NT2/D1 (cell line): ENCODE data around the gene TCF21.
A peak's percentile ranks its signal among the peaks of the same experiment; 100 is the strongest.
"Not testable (repeated sequence)": the region's sequence is repeated elsewhere in the genome, so short reads cannot be mapped to it uniquely, and the experiment has no call there.

ENCODE experiments used
- DNase-seq: peaks from one replicate; pipeline ENCODE4 v3.0.0-alpha.2; 2011; ENCODE audit warnings: low read depth, low spot score
- H3K27me3 ChIP-seq: 2 replicates; pipeline ENCODE4 v1.6.0; 2011; ENCODE audit warnings: mild to moderate bottlenecking; ENCODE audit not compliant: insufficient read length, insufficient read depth
- H3K36me3 ChIP-seq: 2 replicates; pipeline ENCODE4 v1.6.1; 2011; ENCODE audit warnings: mild to moderate bottlenecking, low read length, mixed read lengths; ENCODE audit not compliant: insufficient read depth, insufficient read length
- H3K4me1 ChIP-seq: 2 replicates; pipeline ENCODE4 v1.5.1; 2011; ENCODE audit not compliant: insufficient read depth, insufficient read length
- H3K4me3 ChIP-seq: 2 replicates; pipeline ENCODE4 v1.5.1; 2011; ENCODE audit warnings: low read depth; ENCODE audit not compliant: insufficient read length
- H3K9ac ChIP-seq: 2 replicates; pipeline ENCODE4 v1.6.0; 2011; ENCODE audit warnings: low read depth; ENCODE audit not compliant: insufficient read length
- H3K9me3 ChIP-seq: 2 replicates; pipeline ENCODE4 v1.5.1; 2011; ENCODE audit warnings: mild to moderate bottlenecking, low read length; ENCODE audit not compliant: insufficient read depth
- SUZ12 ChIP-seq: IDR thresholded peaks from 2 replicates; pipeline ENCODE4 v1.6.1; 2011; ENCODE audit not compliant: insufficient read length, insufficient read depth; ENCODE audit errors: extremely low read depth
- YY1 ChIP-seq: IDR thresholded peaks from 2 replicates; pipeline ENCODE4 v1.6.1; 2011; ENCODE audit not compliant: insufficient read length, insufficient read depth
- ZNF274 ChIP-seq: IDR thresholded peaks from 2 replicates; pipeline ENCODE4 v1.6.1; 2011; ENCODE audit warnings: mild to moderate bottlenecking, low read depth, low read length

The TCF21 gene

DNA sequence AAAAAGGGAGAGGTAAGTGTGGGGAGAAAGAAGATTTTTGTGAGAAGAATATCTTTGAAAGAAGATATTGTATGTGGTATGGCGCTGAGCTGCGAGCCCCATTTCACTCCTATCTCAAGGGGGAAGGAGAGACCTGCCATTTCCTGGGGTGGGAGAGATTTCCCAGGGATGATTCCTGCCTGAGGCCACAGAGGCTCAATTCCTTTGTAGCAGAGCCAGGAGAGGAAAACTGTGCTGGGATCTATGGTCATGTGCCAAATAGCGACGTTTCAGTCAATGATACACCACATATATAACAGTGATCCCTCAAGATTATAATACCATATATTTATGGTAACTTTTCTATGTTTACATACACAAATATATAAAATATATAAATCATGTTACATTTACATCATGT lies 28.9 kb downstream of the TCF21 start:
- no peak overlapping the region for H3K9ac ChIP-seq
- no peaks in the 10 kb centered on the region for H3K4me1 ChIP-seq
- no peaks in the 10 kb centered on the region for H3K36me3 ChIP-seq
- H3K9me3 ChIP-seq = no peaks in the 10 kb centered on the region
- TF ChIP-seq YY1 (no peak), ZNF274 (no peak), SUZ12 (no peak)
- DNase-seq = no peak
- H3K27me3 ChIP-seq = no peaks in the 10 kb centered on the region
- H3K4me3 ChIP-seq = no peak overlapping the region

DNA sequence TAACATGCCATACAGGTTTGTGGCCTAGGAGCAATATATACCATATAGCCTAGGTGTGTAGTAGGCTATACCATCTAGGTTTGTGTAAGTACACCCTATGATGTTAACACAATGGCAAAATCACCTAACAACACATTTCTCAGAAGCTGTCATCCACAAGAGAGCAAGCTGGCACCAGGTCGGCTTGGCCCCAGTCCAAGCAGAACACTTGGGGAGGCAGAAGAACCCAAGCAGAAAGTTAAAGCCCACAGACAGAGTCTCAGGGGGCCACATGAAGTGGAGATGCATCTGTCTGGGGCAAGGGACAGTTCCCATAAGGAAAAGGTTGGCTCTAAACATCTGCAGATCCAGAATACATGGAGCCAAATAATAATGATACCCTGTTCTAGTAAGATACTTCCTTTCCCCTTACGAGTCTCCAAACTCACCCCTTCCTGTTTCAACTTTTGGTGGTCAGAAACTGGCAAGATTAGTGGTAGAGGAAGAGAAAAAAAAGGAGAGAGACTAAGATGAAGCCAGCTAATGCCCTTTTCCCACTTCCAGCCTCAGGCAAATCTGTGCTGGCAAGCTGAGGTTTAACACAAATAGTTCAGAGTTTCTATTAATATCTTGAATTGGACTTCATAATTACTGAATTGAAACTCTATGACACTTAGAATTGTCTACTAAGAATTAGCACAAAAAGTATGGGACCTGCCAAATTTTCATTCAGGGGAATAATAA lies 29.5 kb downstream of the TCF21 start:
- TF ChIP-seq ZNF274 (no peak), YY1 (no peak), SUZ12 (no peak)
- Histone ChIP-seq H3K9ac (no peak overlapping the region), H3K4me1 (no peaks in the 10 kb centered on the region), H3K36me3 (no peaks in the 10 kb centered on the region), H3K4me3 (no peak overlapping the region), H3K9me3 (no peaks in the 10 kb centered on the region), H3K27me3 (no peaks in the 10 kb centered on the region)
- DNase-seq = no peak

- Histone ChIP-seq H3K27me3 (no peaks in the 10 kb centered on the region), H3K4me1 (no peaks in the 10 kb centered on the region), H3K4me3 (no peak overlapping the region), H3K9ac (no peak overlapping the region), H3K36me3 (no peaks in the 10 kb centered on the region), H3K9me3 (no peaks in the 10 kb centered on the region)
- no peak for TF ChIP-seq YY1
- TF ChIP-seq SUZ12 = no peak
- no peak for TF ChIP-seq ZNF274
- no peak for DNase-seq
Measured at GRCh38 chr6:133919362-133919761, 30.4 kb downstream of the TCF21 start.

- H3K9ac ChIP-seq = no peak overlapping the region
- no peak for TF ChIP-seq YY1
- no peak for TF ChIP-seq SUZ12
- TF ChIP-seq ZNF274 = no peak
- no peaks in the 10 kb centered on the region for H3K36me3 ChIP-seq
- no peaks in the 10 kb centered on the region for H3K9me3 ChIP-seq
- no peak overlapping the region for H3K4me3 ChIP-seq
- H3K27me3 ChIP-seq = no peaks in the 10 kb centered on the region
- no peaks in the 10 kb centered on the region for H3K4me1 ChIP-seq
- DNase-seq = peak; percentile 54
Measured at GRCh38 chr6:133921249-133921859, 32.4 kb downstream of the TCF21 start.

DNA sequence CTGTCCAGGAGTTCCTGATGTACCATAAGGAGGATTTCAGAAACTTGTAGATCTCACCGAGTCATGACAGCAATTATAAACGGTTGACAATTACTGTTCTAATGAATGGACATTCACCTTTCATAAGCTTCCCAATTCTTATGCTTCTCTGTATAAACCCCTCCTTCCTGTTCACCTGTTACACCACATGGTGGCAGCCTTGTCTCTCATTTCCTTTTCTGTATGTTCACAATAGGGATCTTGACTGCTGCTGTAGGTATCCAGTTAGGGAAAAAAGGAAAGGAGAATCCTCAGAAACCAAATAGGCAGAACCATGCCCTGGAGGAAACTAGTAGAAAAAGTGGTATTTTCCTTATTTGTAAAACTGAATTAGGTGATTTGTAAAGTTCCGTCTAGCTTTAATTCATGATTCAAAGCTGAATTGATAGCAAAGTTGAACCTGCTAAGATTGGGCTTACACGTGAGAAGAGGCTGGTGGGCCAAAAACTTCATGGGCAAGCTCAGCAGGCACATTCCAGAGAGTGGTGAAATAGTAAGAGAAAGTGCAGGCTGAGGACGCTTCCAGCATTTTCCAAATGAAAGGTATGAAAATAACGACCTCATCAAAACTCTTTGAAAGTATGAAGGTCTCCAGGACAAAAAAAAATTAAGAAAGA lies 35.2 kb downstream of the TCF21 start:
- peak; percentile 56 for DNase-seq
- Histone ChIP-seq H3K9me3 (no peaks in the 10 kb centered on the region), H3K9ac (no peak overlapping the region), H3K36me3 (no peaks in the 10 kb centered on the region), H3K4me1 (no peaks in the 10 kb centered on the region), H3K27me3 (no peaks in the 10 kb centered on the region), H3K4me3 (no peak overlapping the region)
- TF ChIP-seq ZNF274 (no peak), YY1 (no peak), SUZ12 (no peak)

- H3K27me3 ChIP-seq, H3K4me3 ChIP-seq, H3K36me3 ChIP-seq, H3K9me3 ChIP-seq, H3K4me1 ChIP-seq, H3K9ac ChIP-seq, DNase-seq: not testable (repeated sequence)
Measured at GRCh38 chr6:133931221-133931620, 42.3 kb downstream of the TCF21 start.

DNA sequence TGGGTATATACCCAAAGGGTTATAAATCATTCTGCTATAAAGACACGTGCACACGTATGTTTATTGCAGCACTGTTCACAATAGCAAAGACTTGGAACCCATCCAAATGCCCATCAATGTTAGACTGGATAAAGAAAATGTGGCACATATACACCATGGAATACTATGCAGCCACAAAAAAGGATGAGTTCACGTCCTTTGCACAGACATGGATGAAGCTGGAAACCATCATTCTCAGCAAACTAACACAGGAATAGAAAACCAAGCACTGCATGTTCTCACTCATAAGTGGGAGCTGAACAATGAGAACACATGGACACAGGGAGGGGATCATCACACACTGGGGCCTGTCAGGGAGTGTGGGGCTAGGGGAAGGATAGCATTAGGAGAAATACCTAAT lies 47.4 kb downstream of the TCF21 start:
- DNase-seq, H3K36me3 ChIP-seq, H3K4me3 ChIP-seq, H3K9ac ChIP-seq, H3K9me3 ChIP-seq, H3K27me3 ChIP-seq, H3K4me1 ChIP-seq: not testable (repeated sequence)
